Ishikawa (cell line): ENCODE results near the gene MRPL58.

Experiments
- CEBPB ChIP-seq: IDR thresholded peaks from 2 replicates; pipeline ENCODE4 v1.6.1; 2012
- CREB1 ChIP-seq: IDR thresholded peaks from 2 replicates; pipeline ENCODE4 v1.6.1; 2012; ENCODE audit warnings: low read depth
- EGR1 ChIP-seq: IDR thresholded peaks from 2 replicates; pipeline ENCODE4 v1.6.1; 2012
- EP300 ChIP-seq: IDR thresholded peaks from 2 replicates; pipeline ENCODE4 v1.6.1; 2012; ENCODE audit warnings: borderline replicate concordance
- FOXM1 ChIP-seq: IDR thresholded peaks from 2 replicates; pipeline ENCODE4 v1.6.1; 2012; ENCODE audit warnings: low read depth, borderline replicate concordance
- MAX ChIP-seq: IDR thresholded peaks from 2 replicates; pipeline ENCODE4 v1.6.1; 2012
- NFIC ChIP-seq: IDR thresholded peaks from 2 replicates; pipeline ENCODE4 v1.6.1; 2012
- RAD21 ChIP-seq: IDR thresholded peaks from 2 replicates; pipeline ENCODE4 v1.6.1; 2012; ENCODE audit warnings: low read depth
- REST ChIP-seq: IDR thresholded peaks from 2 replicates; pipeline ENCODE4 v1.6.1; 2012; ENCODE audit warnings: low read depth, mild to moderate bottlenecking
- TAF1 ChIP-seq: IDR thresholded peaks from 2 replicates; pipeline ENCODE4 v1.6.1; 2012; ENCODE audit warnings: low read depth, mild to moderate bottlenecking
- TCF12 ChIP-seq: IDR thresholded peaks from 2 replicates; pipeline ENCODE4 v1.6.1; 2012; ENCODE audit warnings: low read depth
- TEAD4 ChIP-seq: IDR thresholded peaks from 2 replicates; pipeline ENCODE4 v1.6.1; 2012
- USF1 ChIP-seq: IDR thresholded peaks from 2 replicates; pipeline ENCODE4 v1.6.1; 2012
- YY1 ChIP-seq: IDR thresholded peaks from 2 replicates; pipeline ENCODE4 v1.6.1; 2012; ENCODE audit warnings: low read depth
- ZBTB7A ChIP-seq: IDR thresholded peaks from 2 replicates; pipeline ENCODE4 v1.6.1; 2012; ENCODE audit warnings: low read depth

The MRPL58 gene

GRCh38 chr17:75032720-75033280 lies 20.3 kb downstream of the MRPL58 start:
- TF ChIP-seq EP300 (no peak), REST (no peak), CREB1 (no peak), RAD21 (no peak), TCF12 (no peak), NFIC (peak; percentile 55; the same call in 1 of the 2 replicates), CEBPB (no peak), ZBTB7A (no peak), EGR1 (no peak), FOXM1 (peak; percentile 7; the same call in 1 of the 2 replicates), TAF1 (no peak), YY1 (no peak), TEAD4 (no peak), USF1 (no peak), MAX (0 out of 2 replicates have a peak, but pooled peaks have one; percentile 25)

GRCh38 chr17:75033346-75034235 lies 21.1 kb downstream of the MRPL58 start:
- TF ChIP-seq EGR1 (no peak), TAF1 (peak; percentile 23; the same call in 1 of the 2 replicates), REST (no peak), MAX (peak; percentile 92), CEBPB (peak; percentile 52; the same call in 1 of the 2 replicates), FOXM1 (peak; percentile 13; the same call in 1 of the 2 replicates), RAD21 (no peak), USF1 (peak; percentile 91), CREB1 (0 out of 2 replicates have a peak, but pooled peaks have one; percentile 17), ZBTB7A (peak; percentile 38; the same call in 1 of the 2 replicates), YY1 (0 out of 2 replicates have a peak, but pooled peaks have one; percentile 9), EP300 (peak; percentile 12; the same call in 1 of the 2 replicates), NFIC (no peak; the same call in 1 of the 2 replicates), TEAD4 (peak; percentile 98)

GRCh38 chr17:75034236-75034908 lies 21.9 kb downstream of the MRPL58 start:
- TF ChIP-seq NFIC (no peak; the same call in 1 of the 2 replicates), EP300 (no peak), CREB1 (peak; percentile 6; the same call in 1 of the 2 replicates), TEAD4 (peak; percentile 96), MAX (peak; percentile 97), REST (no peak), EGR1 (no peak), FOXM1 (no peak), TCF12 (peak; percentile 44; the same call in 1 of the 2 replicates), YY1 (0 out of 2 replicates have a peak, but pooled peaks have one; percentile 69), CEBPB (no peak), RAD21 (peak; percentile 27), ZBTB7A (peak; percentile 73; the same call in 1 of the 2 replicates), USF1 (peak; percentile 86), TAF1 (peak; percentile 16; the same call in 1 of the 2 replicates)
